Measurements from ENCODE around the gene RNU2-63P. TPM values are rescaled to one million over a fixed set of nuclear protein-coding genes. Genes with fewer than 3 reads are reported as not detected.
"Not testable (repeated sequence)": the region's sequence is repeated elsewhere in the genome, so short reads cannot be mapped to it uniquely, and the experiment has no call there.

Gene RNU2-63P
- total RNA-seq = not detected in 2 replicates

DNA sequence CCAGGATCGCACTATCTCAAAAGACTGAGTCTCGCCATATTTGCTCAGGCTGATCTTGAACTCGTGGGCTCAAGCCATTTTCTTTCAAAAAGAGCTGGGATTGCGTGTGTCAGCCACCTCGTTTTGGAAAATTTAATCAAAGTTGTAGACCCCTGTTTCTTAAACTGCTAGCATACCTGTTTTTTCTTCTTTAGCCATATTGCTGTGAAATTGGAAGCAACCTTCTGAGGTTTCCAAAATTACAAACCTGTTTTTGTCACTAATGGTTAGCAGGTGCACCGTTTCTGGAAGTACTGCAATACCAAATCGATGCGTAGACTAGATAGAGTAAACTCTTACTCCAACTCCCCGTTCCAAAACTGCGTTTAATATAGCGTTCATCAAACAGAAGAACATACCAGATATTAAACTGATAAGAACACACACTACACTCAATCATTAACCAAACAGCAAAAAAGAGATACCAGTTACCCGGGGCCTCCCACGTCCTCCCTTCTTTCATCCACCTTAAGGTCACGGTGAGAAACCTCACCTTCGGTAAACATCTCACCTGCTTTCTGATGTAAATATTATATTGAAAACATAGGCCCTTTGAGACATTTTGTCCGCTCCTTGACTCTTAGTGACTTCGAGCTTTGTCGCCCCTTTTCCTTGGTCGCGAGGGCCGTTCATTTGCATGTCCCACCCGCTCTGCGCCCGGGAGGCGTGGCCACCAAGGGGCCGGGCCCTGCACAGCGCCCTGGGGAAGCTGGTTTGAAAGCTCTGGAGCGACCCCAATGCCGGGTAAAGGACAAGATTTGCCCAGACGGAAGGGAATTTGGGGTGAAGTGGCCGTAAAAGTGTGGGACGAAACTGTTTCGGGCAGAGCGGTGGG lies at the start of gene RNU2-63P:
Gene RNU2-63P (minus strand): TSS at position 462 of the 874 bp plus-strand sequence.
- DNase-seq (ENCODE audit: low read depth) = peak; percentile 93

DNA sequence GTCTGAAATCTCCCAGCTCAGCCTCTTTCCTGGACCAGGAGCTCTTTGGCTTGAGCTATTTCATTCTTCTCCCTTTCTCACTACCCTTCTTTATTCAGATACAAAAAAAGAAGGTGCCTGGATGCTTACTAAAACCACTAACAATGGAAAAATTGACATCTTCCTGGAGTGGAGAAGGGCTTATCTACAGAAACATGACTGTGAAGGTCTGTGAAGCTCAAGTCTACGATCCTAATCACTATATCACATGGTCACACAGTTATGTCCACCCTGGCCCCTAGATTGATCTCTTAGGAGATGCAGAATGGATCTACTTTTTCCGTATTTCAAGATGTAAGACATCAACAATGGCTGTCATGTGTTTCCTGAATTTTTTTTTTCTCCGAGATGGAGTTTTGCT lies 44.9 kb upstream of the RNU2-63P start:
- DNase-seq (ENCODE audit: low read depth) = no peak

DNA sequence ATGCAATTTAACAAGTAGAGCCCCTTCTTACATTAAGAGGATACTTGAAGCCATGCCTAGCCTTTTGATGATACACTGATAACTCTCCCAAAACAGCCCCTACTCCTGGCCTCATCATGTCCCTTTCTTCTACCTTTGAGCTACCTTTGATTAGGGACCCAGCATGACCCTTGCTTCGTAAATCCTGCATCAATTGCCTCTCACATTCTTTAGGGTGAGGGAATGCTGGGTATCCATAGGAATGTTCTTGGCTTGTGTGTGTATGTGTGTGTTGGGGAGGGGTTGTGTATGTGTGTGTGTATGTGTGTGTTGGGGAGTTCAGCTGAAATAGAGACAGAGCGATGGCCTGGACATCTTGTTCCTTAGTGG lies 44.5 kb upstream of the RNU2-63P start:
- DNase-seq (ENCODE audit: low read depth) = no peak

DNA sequence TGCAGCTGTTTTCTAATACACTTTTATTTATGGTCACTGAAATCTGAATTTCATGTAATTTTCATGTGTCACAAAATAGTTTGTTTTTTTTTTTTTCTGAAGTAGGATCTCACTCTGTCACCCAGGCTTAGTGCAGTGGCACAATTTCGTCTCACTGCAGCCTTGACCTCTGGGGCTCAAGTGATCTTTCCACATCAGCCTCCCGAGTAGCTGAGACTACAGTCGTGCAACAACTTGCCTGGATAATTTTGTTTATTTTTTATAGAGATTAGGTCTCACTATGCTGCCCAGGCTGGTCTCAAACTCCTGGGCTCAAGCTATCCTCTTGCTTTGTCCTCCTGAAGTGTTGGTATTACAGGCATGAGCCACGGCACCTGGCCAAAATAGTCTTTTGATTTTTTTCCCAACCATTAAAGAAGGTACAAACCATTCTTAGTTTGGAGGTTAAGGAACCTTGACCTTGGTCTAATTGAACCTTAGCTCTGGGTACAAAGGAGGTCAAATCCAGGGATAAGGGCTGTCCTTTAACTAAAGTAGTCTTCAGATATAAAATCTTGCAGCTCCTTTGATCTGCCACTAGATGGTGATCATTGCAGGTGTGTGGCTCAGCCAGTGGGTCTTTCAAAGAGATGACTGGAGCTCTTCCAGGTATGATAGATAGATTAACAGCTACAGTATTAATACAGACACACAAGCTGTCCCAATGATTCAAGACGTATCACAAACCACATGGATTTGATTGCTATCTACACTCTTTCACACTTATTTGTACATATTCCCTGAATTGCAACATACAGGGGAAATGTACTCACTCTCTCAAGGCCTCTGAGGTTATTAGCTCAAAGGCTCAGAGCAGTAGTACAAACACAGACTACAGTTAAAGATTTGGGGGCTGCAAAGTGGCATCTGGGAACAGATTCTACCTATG lies 43.9 kb upstream of the RNU2-63P start:
- peak; percentile 59 for DNase-seq (ENCODE audit: low read depth)

DNA sequence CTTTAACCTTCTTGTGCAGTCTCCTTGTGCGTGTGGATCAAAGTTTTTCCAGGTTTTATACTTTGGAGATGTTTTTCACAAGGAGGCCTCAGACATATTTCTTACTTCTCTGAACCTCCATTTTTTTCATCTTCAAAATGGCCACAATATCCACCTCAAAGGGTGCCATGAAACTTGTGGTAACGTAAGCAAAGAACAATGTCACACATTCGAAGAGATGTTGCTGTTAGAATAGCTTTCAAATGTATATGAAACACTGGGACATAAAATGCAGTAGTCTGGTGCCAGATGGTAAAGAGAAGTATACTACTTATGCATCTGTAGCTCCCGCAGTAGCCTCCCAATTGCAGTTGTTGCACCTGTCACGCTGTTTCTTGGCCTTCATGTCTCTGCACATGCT lies 41.8 kb upstream of the RNU2-63P start:
- no peak for DNase-seq (ENCODE audit: low read depth)

DNA sequence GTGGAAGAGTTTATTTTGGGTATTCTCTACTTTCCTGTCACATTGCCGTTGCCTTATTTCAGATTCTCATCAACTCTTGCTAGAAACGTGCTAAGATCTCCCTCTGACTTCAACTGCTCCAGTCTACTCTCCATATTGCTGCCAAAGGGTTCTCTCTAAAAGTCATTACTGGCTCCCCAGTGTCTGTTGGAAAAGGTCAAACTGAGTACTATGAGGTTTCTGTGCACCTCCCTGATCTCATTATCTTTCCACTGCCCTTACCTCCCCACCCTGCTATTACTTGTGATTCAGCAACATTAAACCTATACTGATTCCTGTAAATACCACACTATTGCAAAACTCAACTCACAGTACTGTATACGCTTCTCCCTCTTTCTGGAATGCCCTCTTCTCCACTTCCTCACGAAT lies 41.1 kb upstream of the RNU2-63P start:
- peak; percentile 11 for DNase-seq (ENCODE audit: low read depth)

DNA sequence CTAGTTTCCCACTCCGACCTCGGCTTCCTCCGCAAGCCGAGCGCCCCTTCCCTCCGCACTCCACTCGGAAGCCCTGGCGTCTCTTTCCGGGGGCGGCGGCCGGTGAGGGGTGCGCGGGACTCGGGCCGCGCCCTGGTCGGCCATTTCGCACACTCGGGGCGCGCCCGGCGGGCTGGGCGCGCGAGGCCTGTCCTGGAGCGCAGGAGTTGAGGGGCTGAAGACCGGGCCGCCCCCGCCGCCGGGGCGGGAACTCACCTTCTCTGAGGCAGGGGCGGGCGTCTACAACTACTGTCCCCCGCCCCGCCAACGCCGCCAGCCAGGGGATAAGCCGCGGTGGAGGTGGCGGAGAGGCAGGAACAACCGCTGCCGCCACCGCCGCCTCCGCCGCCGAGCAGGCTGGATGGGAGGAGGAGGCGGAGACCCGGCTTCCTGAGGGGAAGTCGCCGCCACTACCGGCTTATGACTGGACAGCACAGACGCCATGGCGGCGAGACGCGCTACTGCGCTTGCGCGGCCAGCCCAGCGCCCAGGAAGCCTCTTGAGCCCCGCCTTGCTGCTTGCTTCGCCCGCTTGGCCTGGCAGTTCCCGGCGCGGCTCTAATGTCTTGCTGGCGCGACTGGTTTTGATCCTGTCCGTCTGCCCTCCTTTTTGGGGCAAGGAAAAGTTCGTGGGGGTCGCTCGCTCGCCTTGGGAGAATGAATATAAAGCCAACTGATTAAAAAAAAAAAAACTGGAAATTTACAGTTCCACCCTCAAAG lies 39.2 kb upstream of the RNU2-63P start, which contains the start of gene KRCC1:
Gene KRCC1 (minus strand): TSS at position 413 of the 758 bp plus-strand sequence. CDS start 27,220 bp downstream, outside the sequence.
- DNase-seq (ENCODE audit: low read depth) = peak; percentile 93

DNA sequence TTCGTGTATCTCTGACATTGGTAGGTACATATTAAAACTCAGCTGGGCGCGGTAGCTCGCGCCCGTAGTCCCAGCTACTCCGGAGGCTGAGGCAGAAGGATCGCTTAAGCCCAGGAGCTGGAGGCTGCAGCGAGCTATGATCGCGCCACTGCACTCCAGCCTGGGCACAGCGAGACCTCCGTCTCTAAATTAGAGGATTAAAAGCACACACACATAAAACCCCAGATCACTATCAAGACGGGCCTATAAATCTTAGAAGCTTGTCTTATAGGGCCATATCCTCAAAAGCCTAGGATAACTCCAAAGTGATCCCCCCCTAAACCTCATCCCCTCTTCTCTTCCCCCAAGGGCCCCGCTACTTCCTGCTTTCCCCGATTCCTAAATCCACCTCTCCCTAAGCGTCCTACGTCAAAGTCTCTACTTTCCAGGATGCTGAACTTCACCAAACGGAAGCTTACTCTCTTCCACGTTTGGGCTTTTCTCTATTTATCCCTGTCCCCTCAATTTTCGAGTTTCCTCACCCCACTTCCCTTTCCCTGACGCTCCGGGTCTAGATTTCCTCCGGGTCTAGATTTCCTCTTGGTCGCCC lies 38.5 kb upstream of the RNU2-63P start:
- peak; percentile 18 for DNase-seq (ENCODE audit: low read depth)

DNA sequence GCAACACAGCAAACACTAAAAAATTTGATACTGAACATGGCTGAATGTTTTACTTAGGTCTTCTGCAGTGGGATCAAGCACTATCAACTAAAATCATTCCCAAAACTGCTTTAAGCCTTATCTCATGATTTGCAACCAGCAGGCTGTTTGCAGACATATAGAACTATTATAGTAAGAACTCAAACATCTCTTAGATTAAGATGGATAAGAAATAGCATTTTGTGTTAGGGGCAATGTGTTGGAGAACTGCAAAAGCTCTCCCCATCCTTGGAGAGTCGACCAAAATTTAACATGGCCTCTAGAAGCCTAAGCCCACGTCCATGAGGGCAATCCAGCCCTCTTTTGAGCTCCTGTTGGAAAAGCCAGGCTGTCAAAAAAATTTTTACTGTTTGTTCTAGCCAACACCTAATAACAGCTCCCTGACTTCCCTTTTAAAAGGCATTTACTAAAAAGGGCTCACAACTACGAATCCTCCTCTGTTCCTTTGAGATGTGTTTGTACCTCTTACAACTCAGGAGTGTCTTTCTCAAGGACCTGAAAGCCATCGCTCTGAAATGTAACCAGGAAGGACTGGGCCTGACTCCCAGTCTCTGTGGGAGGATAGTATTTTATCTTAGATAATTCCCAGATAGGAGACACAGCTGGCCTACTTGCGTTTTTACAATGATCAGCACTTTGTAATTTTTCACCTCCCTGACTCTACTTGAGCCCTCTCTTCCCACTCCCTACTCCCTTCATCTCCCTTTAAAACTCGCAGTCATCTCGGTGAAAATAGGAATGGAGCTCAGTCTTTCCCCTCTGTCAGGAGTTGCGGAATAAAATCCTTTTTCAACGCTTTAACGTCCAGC lies 37.8 kb upstream of the RNU2-63P start:
- no peak for DNase-seq (ENCODE audit: low read depth)

DNA sequence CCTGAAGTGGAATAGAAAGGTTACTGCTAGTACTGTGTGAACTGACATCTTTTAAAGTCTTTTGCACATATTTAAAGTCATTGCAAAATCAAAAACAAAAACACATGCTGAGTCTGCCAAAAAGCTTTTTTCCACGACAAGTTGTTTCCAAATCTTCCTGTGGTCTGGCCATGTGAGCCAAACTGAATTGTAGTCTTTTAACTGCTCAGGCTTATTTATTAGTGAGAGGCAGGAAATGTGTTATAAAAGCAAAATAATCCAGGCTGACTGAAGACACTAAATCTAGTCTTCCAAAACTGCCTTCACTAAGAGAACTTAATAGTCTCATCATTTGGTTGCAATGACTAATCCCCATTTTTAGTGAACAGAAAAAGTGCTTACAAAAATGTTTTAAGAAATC lies 36.9 kb upstream of the RNU2-63P start:
- peak; percentile 45 for DNase-seq (ENCODE audit: low read depth)

DNA sequence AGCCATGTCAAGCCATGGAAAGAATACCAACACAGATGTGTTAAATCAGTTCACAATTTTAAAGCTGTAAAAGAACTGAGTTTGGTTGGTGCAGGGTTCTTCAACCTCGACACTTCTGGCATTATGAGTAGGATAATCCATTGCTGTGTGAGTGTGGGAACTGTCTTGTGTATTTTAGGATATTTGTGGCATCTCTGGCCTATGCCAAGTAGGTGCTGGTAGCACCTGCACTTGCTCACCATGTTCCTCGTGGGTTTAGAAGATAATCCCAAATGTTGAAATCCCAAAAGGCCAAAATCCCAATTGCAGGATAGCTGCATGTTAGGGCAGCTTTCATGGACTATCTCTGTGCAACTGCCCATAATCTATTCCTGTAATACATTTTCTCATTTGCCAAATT lies 35.4 kb upstream of the RNU2-63P start:
- no peak for DNase-seq (ENCODE audit: low read depth)

DNA sequence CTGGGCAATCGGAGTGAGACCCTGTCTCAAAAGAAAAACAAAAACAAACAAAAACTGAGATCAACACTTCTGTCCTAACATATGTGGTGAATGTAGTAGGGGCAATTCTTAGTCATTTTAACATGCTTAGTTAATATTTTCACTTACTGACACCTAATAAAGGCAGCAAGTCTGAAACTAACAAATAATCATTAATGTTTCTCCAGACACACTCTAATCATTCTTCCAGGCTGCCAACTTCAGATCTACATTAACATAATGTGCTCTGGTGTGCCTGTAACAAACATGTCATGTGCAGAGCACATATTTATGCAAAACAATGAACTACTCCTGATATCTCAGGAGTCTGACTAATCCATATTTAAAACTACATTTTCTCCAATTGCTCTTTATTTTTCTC lies 33.3 kb upstream of the RNU2-63P start:
- DNase-seq (ENCODE audit: low read depth) = peak; percentile 13

DNA sequence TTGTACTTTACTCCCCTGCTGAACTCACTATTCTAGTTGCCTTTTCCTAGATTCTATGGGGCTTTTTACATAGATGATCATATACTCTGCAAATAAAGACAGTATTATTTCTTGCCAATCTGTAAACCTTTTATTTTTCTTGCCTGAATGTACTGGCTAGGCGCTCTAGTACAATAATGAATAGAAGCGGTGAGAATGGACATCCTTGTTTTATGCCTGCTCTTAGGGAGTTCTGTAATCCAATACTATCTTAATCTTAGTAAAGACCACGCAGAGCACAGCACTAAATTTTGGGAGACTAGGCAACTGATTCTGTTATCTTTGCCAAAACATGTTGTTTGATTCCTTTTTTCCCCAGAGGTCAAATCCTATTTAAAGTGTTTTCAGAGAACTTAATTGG lies 32.2 kb upstream of the RNU2-63P start:
- DNase-seq (ENCODE audit: low read depth) = no peak

DNA sequence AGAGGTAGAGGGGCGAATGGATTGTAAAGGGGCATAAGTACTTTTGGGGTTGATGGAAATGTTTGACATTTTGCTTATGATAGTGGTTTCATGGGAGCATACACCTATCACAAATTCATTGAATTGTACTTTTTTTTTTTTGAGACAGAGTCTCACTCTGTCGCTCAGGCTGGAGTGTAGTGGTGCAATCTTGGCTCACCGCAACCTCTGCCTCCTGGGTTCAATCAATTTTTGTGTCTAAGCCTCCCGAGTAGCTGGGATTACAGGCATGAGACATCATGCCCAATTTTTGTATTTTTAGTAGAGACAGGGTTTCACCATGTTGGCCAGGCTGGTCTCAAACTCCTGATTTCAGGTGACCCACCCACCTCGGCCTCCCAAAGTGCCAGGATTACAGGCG lies 29.2 kb upstream of the RNU2-63P start:
- DNase-seq (ENCODE audit: low read depth) = not testable (repeated sequence)

DNA sequence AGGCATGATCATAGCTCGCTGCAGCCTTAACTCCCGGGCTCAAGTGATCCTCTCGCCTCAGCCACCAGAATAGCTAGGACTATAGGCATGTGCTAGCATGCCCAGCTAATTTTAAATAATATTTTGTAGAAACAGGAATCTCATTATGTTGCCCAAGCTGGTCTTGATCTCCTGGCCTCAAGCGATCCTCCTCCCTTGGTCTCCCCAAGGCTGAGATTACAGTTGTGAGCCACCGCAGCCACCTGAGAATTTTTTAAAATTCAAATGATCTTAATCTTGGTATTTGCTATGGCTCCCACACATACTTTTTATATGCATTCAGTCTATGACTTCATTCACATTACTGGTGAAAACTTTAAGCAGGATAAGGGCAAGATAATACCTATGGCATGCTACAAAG lies 26.1 kb upstream of the RNU2-63P start:
- no peak for DNase-seq (ENCODE audit: low read depth)

DNA sequence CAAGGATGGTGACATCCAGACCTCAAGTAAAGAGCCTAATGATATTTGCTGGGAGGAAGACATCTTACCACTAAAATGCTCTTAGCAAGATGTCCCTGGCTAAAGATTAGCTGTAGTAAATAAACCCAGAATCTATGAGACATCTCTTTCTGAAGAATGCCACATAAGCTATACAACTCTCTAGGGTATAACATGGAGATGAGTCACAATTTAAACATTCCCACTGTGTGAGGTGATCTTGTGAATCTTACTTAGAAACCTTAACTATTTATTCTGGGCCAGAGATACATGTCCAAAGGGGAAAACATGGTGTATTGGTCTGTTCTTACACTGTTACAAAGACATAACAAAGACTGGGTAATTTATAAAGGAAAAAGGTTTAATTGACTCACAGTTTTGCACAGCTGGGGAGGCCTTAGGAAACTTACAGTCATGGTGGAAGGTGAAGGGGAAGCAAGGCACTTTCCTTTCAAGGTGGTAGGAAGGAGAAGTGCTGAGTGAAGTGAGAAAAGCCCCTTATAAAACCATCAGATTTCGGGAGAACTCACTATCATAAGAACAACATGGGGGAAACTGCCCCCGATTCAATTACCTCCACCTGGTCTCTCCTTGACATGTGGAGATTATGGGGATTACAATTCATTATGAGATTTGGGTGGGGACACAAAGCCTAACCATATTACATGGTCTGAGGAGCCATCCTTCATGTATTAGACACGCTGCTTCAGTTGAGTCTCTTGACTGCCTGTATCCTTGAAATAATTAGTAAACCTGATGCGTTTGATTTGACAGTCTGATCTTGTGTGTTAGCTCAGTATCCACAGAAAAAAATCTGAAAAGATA lies 22.1 kb upstream of the RNU2-63P start:
- peak; percentile 95 for DNase-seq (ENCODE audit: low read depth)

DNA sequence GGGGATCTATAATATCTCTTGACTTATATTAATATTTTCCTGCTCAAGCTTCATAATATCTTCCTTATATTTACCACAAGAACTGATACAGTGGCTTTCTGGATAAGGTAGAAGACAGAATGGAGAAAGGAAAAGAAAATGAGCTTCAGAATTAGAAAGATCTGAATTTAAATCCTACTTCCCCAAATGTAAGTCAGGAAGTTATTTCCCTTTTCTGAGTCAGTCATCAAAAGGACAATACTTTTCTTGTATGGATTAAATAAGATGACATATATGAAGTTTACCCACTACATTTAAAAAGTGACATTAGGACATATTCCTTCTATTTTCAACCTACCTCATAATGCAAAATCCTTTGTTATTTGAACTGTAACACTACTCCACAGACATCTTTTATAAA lies 20.3 kb upstream of the RNU2-63P start:
- no peak for DNase-seq (ENCODE audit: low read depth)

DNA sequence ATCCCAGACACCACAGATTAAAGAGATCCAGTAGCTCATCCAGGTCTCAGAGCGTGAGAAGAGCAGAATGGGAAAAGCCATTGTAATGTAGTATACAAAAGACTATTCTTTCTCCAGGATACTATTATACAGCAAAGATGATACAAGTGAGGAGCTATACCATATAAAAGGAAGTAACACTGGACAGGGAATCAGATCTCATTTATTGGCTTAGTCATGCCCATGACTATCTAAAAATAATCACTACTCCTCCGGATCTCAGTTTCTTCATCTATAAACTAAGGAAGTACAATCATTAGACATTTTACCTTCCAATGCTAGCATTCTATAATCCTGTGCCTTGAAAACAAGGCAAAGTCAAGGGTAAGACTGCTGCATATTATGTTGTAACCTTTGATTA lies 19.8 kb upstream of the RNU2-63P start:
- no peak for DNase-seq (ENCODE audit: low read depth)

DNA sequence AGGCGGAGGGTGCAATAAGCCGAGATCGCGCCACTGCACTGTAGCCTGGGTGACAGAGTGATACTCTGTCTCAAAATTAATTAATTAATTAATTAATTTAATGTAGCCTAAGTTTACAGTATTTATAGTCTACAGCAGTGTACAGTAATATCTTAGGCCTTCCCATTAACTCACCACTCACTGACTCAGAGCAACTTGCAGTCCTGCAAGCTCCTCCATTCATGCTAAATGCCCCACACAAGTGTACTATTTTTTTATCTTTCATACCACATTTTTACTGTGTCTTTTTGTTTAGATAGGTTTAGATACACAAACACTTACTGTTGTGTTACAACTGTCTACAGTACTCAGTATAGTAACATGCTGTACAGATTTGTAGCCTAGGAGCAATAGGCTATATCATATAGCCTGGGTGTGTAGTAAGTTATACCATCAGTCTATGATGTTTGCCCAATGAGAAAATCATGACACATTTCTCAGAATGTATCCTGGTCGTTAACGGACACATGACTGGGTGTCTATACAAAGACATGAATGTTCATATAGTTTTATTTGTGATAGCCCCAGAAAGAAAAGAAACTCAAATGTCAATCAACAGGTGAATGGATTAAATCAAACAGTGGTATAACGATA lies 15.8 kb upstream of the RNU2-63P start:
- DNase-seq (ENCODE audit: low read depth) = no peak

Measured in renal cortical epithelial cell (primary cell).